Activated CD4-positive, alpha-beta T cell treated with anti-CD3 and anti-CD28 coated beads for 4 hours (primary cell): ENCODE results near the gene TOR1A.

ENCODE experiments used
- DNase-seq, 2 donors: peaks; one replicate each; pipeline ENCODE4 v3.0.0-alpha.2; 2020

Gene TOR1A, protein sequence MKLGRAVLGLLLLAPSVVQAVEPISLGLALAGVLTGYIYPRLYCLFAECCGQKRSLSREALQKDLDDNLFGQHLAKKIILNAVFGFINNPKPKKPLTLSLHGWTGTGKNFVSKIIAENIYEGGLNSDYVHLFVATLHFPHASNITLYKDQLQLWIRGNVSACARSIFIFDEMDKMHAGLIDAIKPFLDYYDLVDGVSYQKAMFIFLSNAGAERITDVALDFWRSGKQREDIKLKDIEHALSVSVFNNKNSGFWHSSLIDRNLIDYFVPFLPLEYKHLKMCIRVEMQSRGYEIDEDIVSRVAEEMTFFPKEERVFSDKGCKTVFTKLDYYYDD

DNA sequence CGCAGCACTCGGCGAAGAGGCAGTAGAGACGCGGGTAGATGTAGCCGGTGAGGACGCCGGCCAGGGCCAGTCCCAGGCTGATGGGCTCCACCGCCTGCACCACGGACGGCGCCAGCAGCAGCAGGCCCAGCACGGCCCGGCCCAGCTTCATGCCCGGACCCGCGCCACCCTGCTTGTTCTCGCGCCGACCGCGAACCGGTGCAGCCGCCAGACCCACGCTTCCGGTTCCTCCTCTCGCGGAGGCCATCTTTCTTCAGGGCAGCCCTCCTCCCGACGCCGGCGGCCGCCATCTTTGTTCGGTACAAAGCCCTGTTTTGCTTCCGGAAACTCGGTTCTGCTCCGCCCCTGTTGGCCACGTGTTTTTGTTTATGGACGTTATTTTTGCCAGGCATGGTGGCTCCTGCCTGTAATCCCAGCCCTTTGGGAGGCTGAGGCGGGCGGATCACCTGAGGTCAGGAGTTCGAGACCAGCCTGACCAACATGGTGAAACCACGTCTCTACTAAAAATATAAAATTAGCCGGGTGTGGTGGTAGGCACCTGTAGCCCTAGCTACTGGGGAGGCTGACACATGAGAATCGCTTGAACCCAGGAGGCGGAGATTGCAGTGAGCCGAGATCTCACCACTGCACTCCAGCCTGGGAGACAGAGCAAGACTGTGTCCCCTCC, at the start of gene TOR1A:
Gene TOR1A, minus strand, starts transcription at position 202 of the 667 bp plus-strand sequence. Its CDS starts 51 bp downstream, at position 151.
- DNase-seq, result peak; percentile 89 to 90

DNA sequence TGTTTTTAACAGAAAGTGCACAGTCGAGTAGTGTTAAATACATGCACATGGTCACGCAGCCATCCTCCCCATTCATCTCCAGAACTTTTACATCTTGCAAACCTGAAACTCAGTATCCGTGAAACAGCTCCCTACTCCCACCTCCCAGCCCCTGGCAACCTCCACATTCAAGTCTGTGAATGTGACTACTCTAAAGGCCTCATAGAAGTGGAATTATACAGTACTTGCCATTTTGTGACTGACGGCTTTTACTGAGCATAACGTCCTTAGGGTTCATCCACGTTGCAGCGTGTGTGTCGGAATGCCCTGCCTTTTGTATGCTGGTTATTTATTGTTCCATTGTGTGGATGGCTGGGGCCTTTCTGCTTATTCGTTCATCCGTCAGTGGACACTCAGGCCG, 47.1 kb upstream of the TOR1A start:
- no peak for DNase-seq

DNA sequence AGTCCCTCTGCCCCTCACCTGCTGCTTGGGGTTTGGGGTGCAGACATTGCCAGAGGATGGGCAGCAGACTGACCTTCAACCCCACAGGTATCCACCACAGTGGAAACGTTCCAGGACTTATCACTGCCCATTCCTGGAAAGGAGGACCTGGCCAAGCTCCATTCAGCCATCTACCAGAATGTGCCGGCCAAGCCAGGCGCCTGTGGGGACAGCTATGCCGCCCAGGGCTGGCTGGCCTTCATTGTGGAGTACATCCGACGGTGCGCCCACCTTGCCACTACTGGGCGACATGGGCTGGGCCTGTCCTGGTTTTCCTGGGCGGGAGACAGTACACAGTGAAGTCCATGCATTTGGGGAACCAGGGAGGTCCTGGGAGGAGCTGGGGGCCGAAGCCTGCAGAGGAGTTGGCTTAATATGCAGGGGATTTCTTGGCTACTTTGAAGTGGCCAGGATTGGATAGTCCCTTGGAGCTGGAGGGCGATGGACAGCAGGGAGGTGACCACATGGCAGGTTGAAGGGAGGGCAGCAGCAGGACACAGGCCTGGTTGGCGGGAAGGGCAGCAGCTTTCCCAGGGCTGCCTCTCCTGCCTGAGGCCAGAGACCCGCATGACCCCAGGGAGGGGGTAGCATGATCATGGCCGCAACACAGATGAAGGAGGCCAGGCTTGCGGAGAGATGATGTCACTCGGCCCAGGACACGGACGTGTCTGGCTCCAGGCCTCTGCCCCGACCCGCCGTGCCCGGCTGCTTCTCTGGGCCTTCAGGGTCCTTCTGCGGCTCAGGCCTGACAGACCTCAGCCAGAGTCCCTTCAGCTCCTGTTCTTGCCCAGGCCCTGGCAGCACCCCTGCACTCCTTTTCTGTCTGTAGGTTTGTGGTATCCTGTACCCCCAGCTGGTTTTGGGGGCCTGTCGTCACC, 45.9 kb upstream of the TOR1A start:
- DNase-seq, result no peak

DNA sequence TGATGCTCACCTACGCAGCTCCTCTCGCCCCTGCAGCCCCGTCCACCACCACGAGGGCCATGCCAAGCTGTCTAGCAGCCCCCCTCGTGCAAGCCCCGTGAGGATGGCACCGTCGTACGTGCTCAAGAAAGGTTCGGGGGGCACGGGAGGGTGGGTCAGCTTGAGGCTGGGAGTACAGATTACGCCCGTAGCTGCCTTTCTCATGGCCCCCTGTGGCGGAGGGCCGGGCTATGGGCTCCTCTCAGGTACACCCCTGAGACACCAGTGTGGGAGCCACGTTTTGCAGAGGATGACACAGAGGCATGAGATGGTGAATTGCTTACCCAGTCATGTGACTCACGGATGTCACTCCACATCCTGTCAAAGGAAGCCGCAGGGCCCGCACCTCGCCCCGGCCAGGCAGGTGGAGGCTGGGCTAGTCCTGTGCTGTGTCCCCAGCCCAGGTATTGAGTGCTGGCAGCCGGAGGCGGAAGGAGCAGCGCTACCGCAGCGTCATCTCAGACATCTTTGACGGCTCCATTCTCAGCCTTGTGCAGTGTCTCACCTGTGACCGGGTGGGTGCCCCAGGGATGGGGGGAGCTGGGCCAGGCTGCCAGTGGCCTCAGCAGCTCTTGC, 45.0 kb upstream of the TOR1A start:
- DNase-seq, result peak; percentile 85 to 86

DNA sequence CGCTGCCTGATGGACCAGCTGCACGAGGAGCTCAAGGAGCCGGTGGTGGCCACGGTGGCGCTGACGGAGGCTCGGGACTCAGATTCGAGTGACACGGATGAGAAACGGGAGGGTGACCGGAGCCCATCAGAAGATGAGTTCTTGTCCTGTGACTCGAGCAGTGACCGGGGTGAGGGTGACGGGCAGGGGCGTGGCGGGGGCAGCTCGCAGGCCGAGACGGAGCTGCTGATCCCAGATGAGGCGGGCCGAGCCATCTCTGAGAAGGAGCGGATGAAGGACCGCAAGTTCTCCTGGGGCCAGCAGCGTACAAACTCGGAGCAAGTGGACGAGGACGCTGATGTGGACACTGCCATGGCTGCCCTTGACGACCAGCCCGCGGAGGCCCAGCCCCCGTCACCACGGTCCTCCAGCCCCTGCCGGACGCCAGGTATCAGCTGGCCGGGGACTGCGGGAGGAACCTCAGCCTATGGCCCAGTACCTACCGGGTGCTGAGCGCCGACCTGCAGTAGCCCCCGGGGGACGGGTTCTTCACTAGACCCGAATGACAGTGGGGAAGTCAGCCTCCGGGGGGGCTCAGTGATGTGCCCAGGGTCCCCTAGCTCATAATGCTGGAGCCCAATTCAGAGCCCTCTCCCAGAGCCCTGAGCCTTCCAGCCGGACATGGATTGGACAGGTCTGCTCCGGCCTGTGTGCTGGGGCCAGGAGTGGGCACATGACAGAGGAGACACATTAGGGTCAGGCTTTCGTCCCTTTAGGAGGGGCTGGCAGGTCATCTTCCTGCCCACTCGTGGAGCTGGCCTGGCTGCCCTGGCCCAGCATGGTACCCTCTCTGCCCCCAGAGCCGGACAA, 44.3 kb upstream of the TOR1A start:
- no peak for DNase-seq

DNA sequence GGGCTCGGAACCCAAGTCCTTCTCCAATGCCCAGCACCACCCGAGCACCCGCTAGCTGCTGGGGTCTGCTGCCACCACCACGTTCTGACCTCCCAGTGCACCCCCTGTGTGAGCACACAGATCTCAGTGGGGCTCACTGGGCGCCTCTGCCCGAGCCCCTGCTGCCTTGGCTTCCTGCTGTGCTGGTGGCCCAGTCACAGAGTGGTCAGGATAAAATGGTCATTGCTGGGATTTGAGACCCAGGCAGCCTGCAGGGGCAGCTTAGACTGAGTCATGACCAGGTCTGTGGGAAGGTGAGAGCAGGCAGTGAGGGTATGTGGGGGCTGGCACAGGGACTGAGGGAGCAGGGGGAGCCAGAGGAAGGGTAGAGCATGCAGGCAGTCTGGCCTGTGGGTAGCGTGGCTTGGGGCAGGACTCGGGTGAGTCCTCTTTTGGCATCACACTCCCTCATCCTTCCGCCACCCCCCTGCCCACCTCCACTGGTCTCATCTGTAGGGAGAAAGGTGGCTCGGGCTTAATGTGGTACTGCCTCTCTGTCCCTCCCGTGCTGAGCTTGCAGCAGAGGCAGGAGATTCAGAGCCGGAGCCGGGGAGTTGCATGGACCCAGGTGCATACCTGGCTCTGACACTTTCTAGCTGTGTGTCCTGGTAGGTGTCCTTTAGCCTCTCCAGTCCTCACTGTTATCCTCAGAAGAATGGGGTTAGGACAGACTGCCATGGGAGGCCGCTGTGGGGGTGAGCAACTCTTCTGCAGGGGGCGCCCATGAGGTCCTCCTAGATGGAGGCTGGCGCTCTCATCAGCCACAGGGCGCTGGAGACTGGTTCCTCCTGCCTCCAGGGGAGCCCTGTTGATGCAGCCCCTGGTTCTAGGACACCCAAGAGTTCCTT, 43.4 kb upstream of the TOR1A start:
- DNase-seq, result no peak

DNA sequence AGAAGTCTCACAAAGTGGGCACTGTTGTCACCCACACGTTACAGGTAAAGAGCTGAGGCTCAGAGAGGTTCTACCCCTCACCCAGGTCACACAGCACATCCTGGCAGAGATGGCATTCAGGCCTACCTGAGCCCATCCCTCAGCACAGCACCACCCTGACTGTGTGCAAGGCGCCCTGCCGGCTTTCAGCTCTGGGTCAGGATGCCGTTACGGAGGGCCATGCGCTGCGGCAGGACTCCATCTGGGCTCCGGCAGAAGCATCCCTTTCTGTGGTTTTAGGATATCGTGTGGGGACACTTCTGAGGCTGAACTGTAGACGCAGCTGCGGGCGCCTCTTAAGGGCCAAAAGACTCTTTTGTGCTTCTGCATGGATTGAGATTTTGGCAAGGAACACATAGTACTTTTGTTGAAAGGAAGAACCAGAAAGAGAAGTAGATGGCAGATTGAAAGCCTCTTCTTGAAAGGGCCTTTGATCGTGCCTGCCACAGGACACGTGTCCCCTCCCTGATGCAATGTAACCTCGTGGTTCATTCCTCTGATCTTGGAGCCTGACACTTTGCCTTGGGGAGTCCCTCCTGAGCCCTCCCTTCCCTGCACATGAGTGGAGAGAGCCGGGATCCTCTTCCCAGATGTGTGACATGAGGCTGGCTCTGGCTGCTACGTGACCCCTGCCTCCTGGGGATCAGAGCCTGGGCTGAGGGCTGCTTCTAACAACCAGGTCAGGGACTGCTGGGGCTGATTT, 42.6 kb upstream of the TOR1A start:
- DNase-seq, result peak; percentile 56 to 57

DNA sequence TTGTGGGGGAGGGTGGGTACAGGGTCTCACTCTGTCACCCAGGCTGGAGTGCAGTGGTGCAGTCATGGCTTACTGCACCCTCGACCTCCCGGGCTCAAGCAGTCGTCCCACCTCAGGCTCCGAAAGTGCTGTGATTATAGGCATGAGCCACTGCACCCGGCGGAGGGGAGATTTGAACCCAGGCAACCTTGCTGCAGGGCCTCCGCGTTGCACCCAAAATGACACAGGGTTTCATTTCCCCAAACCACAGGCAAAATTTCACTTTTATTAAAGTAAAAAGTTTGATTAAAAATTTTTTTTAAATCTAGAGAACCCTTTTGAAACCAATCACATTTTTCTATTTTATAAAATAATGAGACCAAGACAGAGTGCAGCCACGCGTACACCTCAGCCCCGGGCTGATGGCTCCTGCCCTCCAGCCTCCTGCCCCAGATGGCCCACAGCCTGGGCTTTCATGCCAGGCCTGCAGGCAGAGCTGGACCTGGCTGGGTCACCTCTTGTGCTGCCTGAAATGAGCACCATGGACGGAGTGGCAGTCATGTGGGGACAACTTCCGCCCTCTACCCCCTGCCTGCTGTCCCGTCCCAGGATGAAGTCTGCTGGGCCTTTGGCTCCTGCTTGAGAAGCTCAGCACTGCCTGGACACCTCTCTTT, 41.9 kb upstream of the TOR1A start:
- DNase-seq, result no peak

DNA sequence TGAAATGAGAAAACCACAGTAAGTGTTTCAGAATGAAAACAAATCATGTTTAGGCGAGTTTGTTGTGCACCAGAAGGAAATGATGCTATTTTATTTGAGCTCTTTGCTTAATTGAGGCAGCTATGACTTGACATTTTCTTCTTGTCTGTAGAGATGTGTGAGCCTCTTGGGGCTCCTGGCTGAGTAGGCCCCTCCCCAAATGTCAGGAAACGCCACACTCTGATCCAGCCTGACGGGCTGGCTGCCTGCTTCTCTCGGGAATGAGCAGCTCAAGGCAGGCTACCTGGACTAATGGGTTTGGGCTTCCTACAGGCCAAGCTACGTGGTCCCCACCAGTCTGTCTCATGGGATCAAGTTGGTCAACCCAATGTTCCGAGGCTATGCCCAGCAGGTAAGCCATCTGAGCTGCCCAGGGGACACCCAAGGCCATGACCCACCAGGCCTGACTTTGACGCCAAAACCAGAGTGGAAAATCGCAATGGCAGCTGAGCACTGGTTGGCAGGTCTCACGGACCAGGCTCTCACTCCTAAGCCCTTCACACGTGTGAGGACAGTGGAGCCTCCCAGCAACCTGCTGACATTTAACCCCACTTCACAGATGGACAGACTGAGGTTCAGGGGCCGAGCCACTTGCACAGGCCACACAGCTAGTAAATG, 41.2 kb upstream of the TOR1A start:
- DNase-seq, result no peak

DNA sequence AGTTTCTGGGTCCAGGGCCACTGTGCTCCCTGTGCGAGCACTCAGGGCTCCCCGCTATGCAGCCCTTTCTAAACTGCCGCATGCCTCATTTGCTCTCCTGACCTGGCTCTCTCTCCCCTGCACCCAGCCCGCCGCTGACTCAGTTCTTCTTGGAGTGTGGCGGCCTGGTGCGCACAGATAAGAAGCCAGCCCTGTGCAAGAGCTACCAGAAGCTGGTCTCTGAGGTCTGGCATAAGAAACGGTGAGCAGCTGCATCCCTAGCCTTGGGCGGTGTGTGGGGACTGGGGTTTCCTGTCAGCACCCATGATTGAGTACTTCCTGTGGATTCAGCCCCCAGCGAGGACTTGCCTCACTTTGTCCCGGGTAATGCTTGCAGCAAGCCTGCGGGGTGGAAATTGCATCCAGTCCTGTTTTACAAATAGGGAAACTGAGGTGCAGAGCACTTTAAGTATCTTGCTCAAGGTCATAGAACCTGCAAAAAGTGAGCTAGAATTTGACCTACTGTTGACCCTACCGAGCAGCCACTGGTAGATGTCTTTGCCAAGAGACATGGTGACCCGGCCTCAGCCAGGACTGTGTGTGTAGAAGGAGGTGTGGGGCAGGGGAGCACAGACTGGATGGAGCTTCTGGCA, 39.2 kb upstream of the TOR1A start:
- peak; percentile 56 to 62 for DNase-seq

DNA sequence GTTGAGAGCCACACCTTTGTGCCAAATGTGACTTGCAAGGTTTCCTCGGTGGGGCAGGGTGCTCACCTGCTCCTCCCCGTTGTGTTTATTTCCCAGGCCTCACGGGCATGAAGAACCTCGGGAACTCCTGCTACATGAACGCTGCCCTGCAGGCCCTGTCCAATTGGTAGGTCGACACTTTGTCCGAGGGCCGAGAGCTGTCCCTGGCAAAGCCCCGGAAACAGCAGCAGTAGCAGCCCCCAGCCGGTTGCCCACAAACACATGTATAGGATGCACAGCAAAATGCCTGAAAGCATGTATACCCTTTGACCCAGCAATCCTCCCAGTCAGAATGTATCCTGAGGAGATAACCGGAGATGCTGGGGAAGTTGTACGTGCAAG, 37.5 kb upstream of the TOR1A start:
- no peak for DNase-seq

DNA sequence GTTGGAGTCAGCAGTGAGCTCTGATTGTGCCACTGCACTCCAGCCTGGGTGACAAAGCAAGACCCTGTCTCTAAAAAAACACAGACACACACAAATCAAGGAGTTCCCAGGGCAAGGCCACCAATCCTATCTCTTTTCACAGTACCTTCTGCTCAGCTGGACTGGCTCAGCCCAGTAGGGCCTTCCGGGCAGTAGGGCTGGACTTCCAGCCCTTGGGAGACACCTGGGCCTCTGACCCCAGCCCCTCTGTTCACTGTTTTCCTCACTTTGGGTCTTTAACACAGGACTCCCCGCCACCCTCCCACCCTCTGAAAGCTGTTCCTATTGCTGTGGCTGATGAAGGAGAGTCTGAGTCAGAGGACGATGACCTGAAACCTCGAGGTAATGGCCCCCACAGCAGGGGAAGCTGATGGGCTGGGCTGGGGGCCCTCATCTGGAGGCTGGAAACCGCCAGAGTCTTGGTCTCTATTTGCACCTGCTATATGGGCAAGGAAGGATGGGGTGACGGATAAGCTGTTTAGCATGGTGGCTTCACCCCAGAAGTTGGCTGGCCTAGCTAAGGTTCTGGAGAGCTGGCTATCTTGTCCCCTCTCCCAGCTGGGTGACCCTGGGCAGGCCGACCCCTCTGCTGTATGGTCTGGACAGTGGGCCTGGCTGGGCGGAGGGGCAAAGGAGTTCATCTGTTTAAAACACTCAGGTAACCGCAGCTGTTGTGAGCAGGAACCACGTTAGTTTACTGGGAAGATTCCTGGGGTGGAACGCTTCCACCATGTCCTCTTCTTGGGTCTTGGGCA, 36.9 kb upstream of the TOR1A start:
- DNase-seq, result no peak

DNA sequence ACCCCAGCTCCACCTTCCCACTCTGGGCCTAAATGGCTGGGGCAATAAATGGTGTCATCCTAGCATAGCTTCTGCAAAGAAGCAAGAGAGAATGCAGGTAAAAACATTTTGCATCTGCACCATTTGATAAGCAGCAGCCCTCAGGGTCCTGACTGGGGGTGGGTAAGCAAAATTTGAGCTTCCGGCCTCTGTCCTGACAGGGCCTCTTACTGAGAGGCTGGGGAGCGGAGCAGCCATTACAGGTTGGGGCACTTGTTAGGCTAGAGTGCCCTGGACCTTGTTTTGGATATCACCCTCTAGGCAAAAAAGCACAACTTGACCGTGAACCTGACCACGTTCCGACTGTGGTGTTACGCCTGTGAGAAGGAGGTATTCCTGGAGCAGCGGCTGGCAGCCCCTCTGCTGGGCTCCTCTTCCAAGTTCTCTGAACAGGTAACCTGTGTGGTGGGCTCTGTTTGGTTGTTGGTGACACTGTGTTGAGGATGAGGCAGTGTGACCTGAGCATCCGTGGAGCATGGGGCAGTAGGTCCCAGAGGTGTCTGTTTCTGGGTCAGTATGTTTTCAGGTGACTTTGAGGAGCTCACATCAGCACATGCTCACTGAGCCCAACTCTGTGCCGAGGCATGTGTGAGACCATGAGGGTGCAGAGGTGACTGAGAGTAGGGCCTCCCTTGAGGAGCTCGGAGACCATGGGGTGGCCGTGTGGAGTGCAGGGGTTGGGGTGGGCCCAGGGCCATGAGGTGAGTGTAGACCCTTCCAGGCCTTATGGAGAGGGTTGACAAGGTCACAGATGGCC, 34.4 kb upstream of the TOR1A start:
- no peak for DNase-seq

DNA sequence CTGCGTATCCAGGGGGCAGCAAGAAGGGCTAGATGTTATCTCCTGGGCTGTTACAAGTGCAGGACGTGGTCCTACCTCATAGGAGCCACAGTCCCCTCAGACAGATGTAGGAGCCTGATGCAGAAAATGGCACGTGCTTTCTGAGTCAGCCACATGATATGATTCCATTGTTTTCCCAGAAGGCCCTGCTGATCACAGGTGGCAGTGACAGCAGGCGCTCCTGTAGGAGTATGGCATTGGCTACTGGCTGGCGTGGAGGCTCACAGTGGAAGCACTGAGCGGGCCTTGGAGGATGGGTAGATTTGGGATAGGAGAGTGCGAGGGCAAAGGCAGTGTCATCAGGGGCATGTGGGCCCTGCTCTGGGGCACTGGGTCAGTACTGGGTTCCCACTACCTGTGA, 33.3 kb upstream of the TOR1A start:
- no peak for DNase-seq

DNA sequence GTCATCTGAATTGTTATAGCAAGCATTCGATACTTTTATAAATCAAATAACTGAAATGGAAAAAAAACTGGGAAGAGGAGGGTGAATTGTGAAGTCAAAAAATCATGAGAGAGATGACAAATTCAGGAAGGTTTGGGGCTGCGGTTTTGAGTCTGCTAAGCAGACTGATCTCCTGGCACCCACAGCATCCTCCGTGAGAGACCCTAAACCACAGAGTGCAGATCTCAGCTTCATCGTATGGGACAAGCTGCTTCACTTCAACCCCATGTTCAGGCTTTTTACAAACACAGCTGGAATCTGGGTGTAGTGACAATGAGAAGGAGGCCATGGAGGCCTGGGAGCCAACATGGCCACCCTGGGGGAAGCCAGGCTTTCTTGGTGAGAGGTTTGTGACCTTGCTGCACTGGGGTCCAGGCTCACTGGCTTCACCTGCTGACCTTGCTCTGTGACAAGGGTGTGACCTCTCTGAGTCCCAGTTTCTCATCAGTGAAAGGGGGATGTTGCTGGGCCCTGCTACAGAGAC, 30.7 kb upstream of the TOR1A start:
- no peak for DNase-seq

DNA sequence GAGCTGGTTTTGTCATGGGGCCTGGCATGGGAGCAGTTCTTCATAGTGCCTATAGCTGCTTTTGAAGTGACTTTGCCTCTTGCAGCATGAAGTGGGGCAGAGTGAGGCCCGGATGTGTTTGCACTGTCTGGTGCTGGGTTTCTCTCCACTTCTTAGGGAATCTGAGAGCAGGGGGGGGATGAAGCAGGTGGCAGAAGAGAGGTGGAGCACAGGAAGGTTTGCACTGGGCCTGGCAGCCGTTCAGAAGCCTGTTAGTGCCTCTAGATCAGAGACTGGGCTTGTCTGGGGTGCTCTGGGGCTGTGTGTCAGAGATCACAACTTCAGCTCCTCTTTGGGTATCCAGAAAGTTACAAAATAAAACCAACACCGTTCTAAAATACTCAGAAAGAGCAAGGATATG, 29.7 kb upstream of the TOR1A start:
- no peak for DNase-seq

DNA sequence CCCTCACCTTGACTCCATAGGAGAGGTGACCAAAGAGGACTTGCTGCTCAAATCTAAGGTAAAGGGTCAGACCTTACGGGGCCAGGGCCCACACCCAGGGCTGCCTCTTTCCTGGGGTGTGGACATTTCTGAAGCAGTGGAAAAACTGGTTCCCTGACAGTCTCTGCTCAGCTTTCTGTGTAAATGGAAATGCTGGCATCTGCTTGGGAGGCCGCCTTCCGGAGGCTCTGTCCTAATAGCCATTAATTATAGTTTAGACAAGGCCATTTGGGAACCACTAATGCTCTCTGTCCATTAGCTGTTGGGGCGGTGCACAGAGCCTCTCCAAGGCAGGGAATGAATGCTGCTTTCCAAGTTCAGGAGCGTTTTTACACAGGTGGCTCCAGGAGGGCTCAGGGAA, 28.6 kb upstream of the TOR1A start:
- DNase-seq, result no peak
